Hepatocyte (in vitro differentiated cells): Measurements from ENCODE around the gene COL5A1.

Experiments used
- CTCF ChIP-seq: fragments of 200-600 bp; sonication (generic); IDR thresholded peaks from 2 replicates; pipeline ENCODE4 v1.5.1; 2016; ENCODE audit warnings: antibody characterized with exemption, mild to moderate bottlenecking; ENCODE audit not compliant: poor library complexity
- EZH2 ChIP-seq: fragments of 200-600 bp; sonication (generic); IDR thresholded peaks from 2 replicates; pipeline ENCODE4 v1.6.1; 2016; ENCODE audit warnings: antibody characterized with exemption, mild to moderate bottlenecking, borderline replicate concordance
- EZH2phosphoT487 ChIP-seq: fragments of 200-600 bp; sonication (generic); IDR thresholded peaks from one replicate; pipeline ENCODE4 v1.6.1; 2018; ENCODE audit warnings: antibody characterized with exemption, mild to moderate bottlenecking, low read depth, moderate library complexity; ENCODE audit not compliant: unreplicated experiment, severe bottlenecking

DNA sequence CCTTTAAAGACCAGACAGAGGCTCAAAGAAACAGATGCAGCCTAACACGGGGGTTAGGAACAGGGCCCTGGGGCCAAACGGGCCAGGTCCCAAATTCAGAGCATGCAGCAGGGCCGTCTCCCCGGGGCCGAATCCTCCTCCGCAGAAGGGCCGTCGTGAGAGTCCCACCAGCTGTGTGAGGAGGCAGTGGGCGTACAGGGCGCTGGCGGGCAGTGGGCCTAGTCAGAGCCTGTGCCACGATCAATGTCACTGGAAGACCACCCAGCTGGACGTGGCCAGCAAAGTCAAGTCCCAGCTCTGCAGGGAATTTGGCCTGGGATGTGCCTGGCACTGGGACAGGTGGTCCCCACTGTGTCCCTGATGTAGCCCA lies 223.2 kb downstream of the COL5A1 start:
- no peak for TF ChIP-seq CTCF
- no peak for TF ChIP-seq EZH2
- TF ChIP-seq EZH2phosphoT487, result no peak
